ENCODE results near the gene LINC00632.

LINC00632 gene

DNA sequence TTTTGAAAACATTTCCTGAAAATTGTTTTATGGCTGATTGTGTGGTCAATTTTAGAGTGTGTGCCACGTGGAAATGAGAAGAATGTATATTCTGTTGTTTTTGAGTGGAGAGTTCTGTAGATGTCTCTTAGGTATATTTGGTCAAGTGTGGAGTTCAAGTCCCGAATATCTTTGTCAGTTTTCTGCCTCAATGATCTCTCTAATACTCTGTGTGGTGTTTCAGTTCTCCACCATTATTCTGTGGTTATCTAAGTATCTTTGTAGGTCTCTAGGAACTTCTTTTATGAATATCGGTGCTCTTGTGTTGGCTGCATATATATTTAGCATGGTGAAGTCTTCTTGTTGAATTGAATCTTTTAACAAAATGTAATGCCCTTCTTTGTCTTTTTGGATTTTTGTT, 113.3 kb downstream of the LINC00632 start:
- no peak overlapping the region for H3K4me3 ChIP-seq (ENCODE audit: insufficient read depth, low read length, poor library complexity, severe bottlenecking)
- TF ChIP-seq, protein P1, sequence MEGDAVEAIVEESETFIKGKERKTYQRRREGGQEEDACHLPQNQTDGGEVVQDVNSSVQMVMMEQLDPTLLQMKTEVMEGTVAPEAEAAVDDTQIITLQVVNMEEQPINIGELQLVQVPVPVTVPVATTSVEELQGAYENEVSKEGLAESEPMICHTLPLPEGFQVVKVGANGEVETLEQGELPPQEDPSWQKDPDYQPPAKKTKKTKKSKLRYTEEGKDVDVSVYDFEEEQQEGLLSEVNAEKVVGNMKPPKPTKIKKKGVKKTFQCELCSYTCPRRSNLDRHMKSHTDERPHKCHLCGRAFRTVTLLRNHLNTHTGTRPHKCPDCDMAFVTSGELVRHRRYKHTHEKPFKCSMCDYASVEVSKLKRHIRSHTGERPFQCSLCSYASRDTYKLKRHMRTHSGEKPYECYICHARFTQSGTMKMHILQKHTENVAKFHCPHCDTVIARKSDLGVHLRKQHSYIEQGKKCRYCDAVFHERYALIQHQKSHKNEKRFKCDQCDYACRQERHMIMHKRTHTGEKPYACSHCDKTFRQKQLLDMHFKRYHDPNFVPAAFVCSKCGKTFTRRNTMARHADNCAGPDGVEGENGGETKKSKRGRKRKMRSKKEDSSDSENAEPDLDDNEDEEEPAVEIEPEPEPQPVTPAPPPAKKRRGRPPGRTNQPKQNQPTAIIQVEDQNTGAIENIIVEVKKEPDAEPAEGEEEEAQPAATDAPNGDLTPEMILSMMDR (IDR thresholded peaks at IDR 0.05; ENCODE audit: insufficient read depth, low read length, poor library complexity, severe bottlenecking): no peak
- no peak for TF ChIP-seq EZH2phosphoT487 (conservative IDR thresholded peaks at IDR 0.05; ENCODE audit: low read length)
- H3K9me2 ChIP-seq (replicated peaks; ENCODE audit: insufficient read depth, low read length): no peaks in the 10 kb centered on the region
- H3K27ac ChIP-seq (ENCODE audit: low read depth, low read length): no peak overlapping the region
- no peak overlapping the region for H3K9ac ChIP-seq (ENCODE audit: low read length)
- H2AFZ ChIP-seq (ENCODE audit: low read depth, low read length, severe bottlenecking): no peak overlapping the region
- H3K36me3 ChIP-seq (ENCODE audit: low read length): no peaks in the 10 kb centered on the region
- H3K9me3 ChIP-seq (ENCODE audit: insufficient read depth, low read length): no peaks in the 10 kb centered on the region
- no peak overlapping the region for H3K4me2 ChIP-seq (ENCODE audit: low read depth, low read length, poor library complexity, severe bottlenecking)
- no peaks in the 10 kb centered on the region for H4K20me1 ChIP-seq (ENCODE audit: low read depth, low read length)
- no peaks in the 10 kb centered on the region for H3K27me3 ChIP-seq (ENCODE audit: low read length)
- H3F3A ChIP-seq (ENCODE audit: insufficient read depth): no peaks in the 10 kb centered on the region
- H3K79me2 ChIP-seq (ENCODE audit: insufficient read depth, low read length): no peaks in the 10 kb centered on the region

DNA sequence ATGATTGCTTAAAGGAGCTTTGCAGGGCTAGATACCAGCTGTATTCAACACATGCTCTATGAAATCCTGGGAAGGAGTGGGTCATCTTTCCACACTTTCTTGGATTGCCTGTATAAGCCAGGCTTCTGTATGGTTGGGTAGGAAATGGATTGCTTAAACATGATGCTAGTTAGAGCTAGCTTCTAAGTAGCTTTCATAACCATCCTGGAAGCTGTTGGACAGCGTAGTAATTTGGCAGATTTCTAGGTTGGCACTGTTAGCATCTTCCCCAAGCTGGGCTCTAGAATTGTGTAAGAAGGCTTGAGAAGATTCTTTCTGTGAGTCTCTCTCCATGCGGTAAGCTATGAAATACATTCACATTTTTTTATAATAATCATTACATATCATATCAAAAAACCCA, 127.3 kb downstream of the LINC00632 start:
- Histone ChIP-seq H3K9me3 (ENCODE audit: insufficient read depth, low read length) (no peaks in the 10 kb centered on the region), H3K4me2 (ENCODE audit: low read depth, low read length, poor library complexity, severe bottlenecking) (no peak overlapping the region), H3F3A (ENCODE audit: insufficient read depth) (no peaks in the 10 kb centered on the region), H3K9me2 (replicated peaks; ENCODE audit: insufficient read depth, low read length) (no peaks in the 10 kb centered on the region), H3K27me3 (ENCODE audit: low read length) (no peaks in the 10 kb centered on the region), H3K79me2 (ENCODE audit: insufficient read depth, low read length) (no peaks in the 10 kb centered on the region), H3K9ac (ENCODE audit: low read length) (no peak overlapping the region), H3K4me3 (ENCODE audit: insufficient read depth, low read length, poor library complexity, severe bottlenecking) (no peak overlapping the region), H3K36me3 (ENCODE audit: low read length) (no peaks in the 10 kb centered on the region), H4K20me1 (ENCODE audit: low read depth, low read length) (no peaks in the 10 kb centered on the region), H2AFZ (ENCODE audit: low read depth, low read length, severe bottlenecking) (no peak overlapping the region), H3K27ac (ENCODE audit: low read depth, low read length) (no peak overlapping the region)
- no peak for TF ChIP-seq EZH2phosphoT487 (conservative IDR thresholded peaks at IDR 0.05; ENCODE audit: low read length)
- TF ChIP-seq, protein P1 (IDR thresholded peaks at IDR 0.05; ENCODE audit: insufficient read depth, low read length, poor library complexity, severe bottlenecking): no peak
